Measurements from ENCODE around the gene ZRANB2.

DNA sequence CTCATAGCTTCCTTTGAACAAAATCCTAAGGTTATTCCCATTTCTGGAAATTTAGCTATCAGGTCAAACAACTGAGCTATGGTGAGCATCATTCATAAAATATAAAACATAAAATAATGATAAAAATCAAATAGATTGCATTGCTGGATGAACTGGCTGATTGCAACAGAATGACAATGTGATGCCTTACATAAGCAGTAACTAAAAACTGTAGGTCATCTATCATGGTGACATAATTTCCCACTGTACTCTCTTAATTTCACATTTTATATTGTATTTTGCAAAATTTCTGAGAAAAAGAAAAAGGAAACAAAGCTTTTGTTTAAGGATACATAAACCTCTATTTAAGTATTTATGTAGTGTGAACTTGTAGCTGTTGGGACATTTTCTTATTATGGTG lies 37.8 kb downstream of the ZRANB2 start:
- no peak for TF ChIP-seq POLR2AphosphoS5 (IDR thresholded peaks at IDR 0.05; ENCODE audit: borderline replicate concordance, low read depth, low read length)
- no peak for TF ChIP-seq EZH2 (IDR thresholded peaks at IDR 0.05)

Measured in SK-N-MC (cell line).